Measurements from ENCODE around the gene TUBB1.

The TUBB1 gene

DNA sequence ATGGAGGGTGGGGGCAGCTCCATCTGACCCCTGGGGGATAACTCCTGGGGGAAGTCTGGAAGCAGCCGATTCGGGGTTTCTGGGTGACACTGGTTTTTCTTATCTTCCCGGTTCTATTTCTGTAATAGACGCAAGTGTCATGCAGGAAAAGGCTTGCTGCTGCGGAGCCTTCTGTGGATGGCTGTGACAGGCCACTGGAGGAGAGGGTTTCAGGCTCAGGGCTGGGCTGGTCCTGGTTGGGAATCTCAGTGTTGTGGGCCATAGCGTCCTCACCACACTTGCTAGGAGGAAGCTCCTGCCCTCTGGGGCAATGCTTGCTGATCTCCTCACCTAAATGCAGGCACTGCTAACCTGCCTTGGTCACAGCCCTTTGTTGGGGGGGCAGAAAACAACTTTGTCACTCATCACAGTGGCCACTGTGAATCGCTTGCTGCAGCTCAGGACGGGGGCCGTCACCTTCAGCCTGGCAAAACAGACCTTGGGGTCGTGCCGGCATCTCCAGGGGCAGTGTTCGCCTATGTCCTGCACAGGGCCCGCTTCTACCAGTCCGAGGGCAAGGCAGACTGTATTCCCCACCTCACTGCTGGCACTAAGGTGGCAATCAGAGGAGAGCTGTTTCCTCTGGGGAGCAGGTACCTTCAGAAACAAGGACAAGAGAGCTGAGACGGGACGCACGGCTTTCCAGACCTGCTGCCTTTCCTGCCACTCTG is 4.4 kb upstream of the TUBB1 start:
- Histone ChIP-seq H3K9me3 (replicated peaks; ENCODE audit: insufficient read depth, low read length) (no peaks in the 10 kb centered on the region), H3K27ac (ENCODE audit: low read length) (no peak overlapping the region), H3K9me2 (replicated peaks; ENCODE audit: insufficient read depth, low read length) (no peaks in the 10 kb centered on the region), H3K4me3 (ENCODE audit: low read length) (no peak overlapping the region), H3F3A (ENCODE audit: insufficient read depth, low read length) (no peaks in the 10 kb centered on the region; the same call in 1 of the 2 replicates), H3K27me3 (replicated peaks; ENCODE audit: insufficient read depth, low read length) (no peaks in the 10 kb centered on the region), H3K4me1 (ENCODE audit: low read length) (peaks cover 12% of the 10 kb centered on the region), H3K9ac (ENCODE audit: low read length) (no peak overlapping the region), H4K20me1 (ENCODE audit: insufficient read depth, low read length) (no peaks in the 10 kb centered on the region), H3K79me2 (ENCODE audit: low read length) (no peaks in the 10 kb centered on the region), H3K4me2 (ENCODE audit: low read depth, low read length) (no peak overlapping the region), H3K36me3 (replicated peaks; ENCODE audit: insufficient read depth, low read length) (no peaks in the 10 kb centered on the region), H2AFZ (ENCODE audit: low read length) (no peak overlapping the region)
- DNase-seq, result no peak
- TF ChIP-seq EZH2 (optimal IDR thresholded peaks at IDR 0.05; ENCODE audit: low read depth, low read length), result no peak
- TF ChIP-seq, protein P1, sequence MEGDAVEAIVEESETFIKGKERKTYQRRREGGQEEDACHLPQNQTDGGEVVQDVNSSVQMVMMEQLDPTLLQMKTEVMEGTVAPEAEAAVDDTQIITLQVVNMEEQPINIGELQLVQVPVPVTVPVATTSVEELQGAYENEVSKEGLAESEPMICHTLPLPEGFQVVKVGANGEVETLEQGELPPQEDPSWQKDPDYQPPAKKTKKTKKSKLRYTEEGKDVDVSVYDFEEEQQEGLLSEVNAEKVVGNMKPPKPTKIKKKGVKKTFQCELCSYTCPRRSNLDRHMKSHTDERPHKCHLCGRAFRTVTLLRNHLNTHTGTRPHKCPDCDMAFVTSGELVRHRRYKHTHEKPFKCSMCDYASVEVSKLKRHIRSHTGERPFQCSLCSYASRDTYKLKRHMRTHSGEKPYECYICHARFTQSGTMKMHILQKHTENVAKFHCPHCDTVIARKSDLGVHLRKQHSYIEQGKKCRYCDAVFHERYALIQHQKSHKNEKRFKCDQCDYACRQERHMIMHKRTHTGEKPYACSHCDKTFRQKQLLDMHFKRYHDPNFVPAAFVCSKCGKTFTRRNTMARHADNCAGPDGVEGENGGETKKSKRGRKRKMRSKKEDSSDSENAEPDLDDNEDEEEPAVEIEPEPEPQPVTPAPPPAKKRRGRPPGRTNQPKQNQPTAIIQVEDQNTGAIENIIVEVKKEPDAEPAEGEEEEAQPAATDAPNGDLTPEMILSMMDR (IDR thresholded peaks at IDR 0.05; ENCODE audit: low read length), result no peak
- no peak for TF ChIP-seq EZH2phosphoT487 (IDR thresholded peaks at IDR 0.05; ENCODE audit: low read length)

DNA sequence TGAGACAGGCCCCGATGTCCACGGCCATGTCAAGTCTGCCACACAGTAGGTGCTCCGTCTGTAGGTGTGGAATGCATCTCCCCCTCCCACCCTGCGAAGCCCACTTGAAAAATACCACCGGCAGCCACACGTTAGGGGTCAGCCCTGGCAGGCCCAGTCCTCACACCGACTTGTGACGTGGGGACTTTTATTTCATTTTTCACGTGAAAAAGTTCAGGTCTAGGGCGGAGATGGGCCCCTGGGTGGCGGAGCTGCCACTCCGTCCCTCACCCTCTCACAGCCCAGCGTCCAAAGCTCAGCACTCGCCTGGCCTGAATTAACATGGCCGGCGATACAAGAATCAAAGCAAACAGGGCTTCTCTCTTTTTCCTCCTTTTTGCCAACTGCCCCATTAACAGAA is 3.8 kb upstream of the TUBB1 start:
- Histone ChIP-seq H3F3A (ENCODE audit: insufficient read depth, low read length) (no peaks in the 10 kb centered on the region; the same call in 1 of the 2 replicates), H3K9ac (ENCODE audit: low read length) (no peak overlapping the region), H3K9me2 (replicated peaks; ENCODE audit: insufficient read depth, low read length) (no peaks in the 10 kb centered on the region), H3K4me1 (ENCODE audit: low read length) (peaks cover 12% of the 10 kb centered on the region), H3K4me3 (ENCODE audit: low read length) (no peak overlapping the region), H3K4me2 (ENCODE audit: low read depth, low read length) (no peak overlapping the region), H3K27me3 (replicated peaks; ENCODE audit: insufficient read depth, low read length) (no peaks in the 10 kb centered on the region), H3K36me3 (replicated peaks; ENCODE audit: insufficient read depth, low read length) (no peaks in the 10 kb centered on the region), H4K20me1 (ENCODE audit: insufficient read depth, low read length) (no peaks in the 10 kb centered on the region), H3K9me3 (replicated peaks; ENCODE audit: insufficient read depth, low read length) (no peaks in the 10 kb centered on the region), H2AFZ (ENCODE audit: low read length) (no peak overlapping the region), H3K79me2 (ENCODE audit: low read length) (no peaks in the 10 kb centered on the region), H3K27ac (ENCODE audit: low read length) (no peak overlapping the region)
- no peak for TF ChIP-seq EZH2 (optimal IDR thresholded peaks at IDR 0.05; ENCODE audit: low read depth, low read length)
- DNase-seq, result no peak

DNA sequence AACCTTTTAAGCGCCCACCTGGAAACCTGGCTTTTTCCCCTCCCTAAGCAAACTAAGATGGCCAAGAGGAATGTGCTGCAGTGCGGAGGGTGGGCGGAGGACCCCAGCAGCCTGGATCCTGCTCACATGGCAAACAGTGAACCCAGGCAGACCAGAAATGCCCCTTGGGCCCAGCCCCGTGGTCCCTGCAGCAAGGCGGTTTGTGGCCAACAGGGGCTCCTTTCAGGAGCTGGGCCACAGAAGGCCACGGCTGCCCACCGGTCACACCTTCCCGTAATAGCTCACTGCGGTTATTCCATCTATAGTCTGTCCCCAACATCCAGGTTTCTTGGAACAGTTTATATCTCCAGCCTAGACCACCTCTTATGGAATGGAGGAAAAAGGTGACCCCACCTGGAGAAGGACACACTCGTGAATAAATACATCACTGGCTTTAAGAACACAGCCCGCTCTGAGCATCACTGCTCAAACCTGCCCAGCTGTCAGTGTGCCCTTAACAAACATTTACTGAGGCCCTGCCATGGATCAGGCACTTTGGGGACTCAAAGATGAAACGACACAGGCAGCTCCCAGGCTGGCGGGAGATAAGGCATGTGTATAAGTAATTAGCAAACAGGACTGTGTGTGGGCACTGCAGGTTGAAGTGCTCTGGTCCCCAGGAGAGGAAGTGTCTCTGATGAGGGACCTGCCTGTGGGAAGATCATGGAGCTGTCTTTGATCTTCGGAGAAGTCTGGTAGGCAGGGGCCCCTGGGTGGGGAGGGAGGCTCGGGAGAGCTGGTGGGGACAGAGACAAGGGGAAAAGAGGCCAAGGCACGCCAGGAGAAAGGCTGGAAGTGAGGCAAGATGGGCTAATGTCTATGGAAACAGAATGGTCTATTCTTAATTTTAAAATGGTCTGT is 3.2 kb upstream of the TUBB1 start:
- Histone ChIP-seq H3F3A (ENCODE audit: insufficient read depth, low read length) (no peaks in the 10 kb centered on the region), H3K4me1 (ENCODE audit: low read length) (peaks cover 12% of the 10 kb centered on the region), H3K9me3 (replicated peaks; ENCODE audit: insufficient read depth, low read length) (no peaks in the 10 kb centered on the region), H3K27ac (ENCODE audit: low read length) (no peak overlapping the region), H3K9ac (ENCODE audit: low read length) (no peak overlapping the region), H3K9me2 (replicated peaks; ENCODE audit: insufficient read depth, low read length) (no peaks in the 10 kb centered on the region), H3K27me3 (replicated peaks; ENCODE audit: insufficient read depth, low read length) (no peaks in the 10 kb centered on the region), H3K4me2 (ENCODE audit: low read depth, low read length) (peak overlapping the region; percentile 15; the same call in 1 of the 2 replicates), H3K79me2 (ENCODE audit: low read length) (no peaks in the 10 kb centered on the region), H3K36me3 (replicated peaks; ENCODE audit: insufficient read depth, low read length) (no peaks in the 10 kb centered on the region), H3K4me3 (ENCODE audit: low read length) (no peak overlapping the region), H4K20me1 (ENCODE audit: insufficient read depth, low read length) (no peaks in the 10 kb centered on the region), H2AFZ (ENCODE audit: low read length) (no peak overlapping the region)
- no peak for DNase-seq
- TF ChIP-seq EZH2 (optimal IDR thresholded peaks at IDR 0.05; ENCODE audit: low read depth, low read length) (no peak), EZH2phosphoT487 (IDR thresholded peaks at IDR 0.05; ENCODE audit: low read length) (no peak)
- TF ChIP-seq, protein P1 (IDR thresholded peaks at IDR 0.05; ENCODE audit: low read length), result no peak
